MM.1S (cell line): Measurements from ENCODE around the gene WDR75.

ENCODE experiments used
- CTCF ChIP-seq: fragments of 300-600 bp; sonication (generic); IDR thresholded peaks from 2 replicates; pipeline ENCODE4 v1.5.1; 2016; ENCODE audit warnings: antibody characterized with exemption, low read length, mixed read lengths
- EZH2 ChIP-seq: fragments of 300-600 bp; sonication (generic); optimal IDR thresholded peaks from 2 replicates; pipeline ENCODE3; 2017; ENCODE audit warnings: low read depth, mild to moderate bottlenecking, antibody characterized with exemption, low read length, mixed read lengths
- EZH2phosphoT487 ChIP-seq: fragments of 300-600 bp; sonication (generic); IDR thresholded peaks from 2 replicates; pipeline ENCODE4 v1.6.1; 2018; ENCODE audit warnings: antibody characterized with exemption, low read length

GRCh38 chr2:189393440-189394111 is 47.7 kb upstream of the WDR75 start:
- TF ChIP-seq CTCF (no peak), EZH2phosphoT487 (no peak), EZH2 (no peak)
